GM18873 (cell line): Measurements from ENCODE around the gene TMEM141.
"Not testable (repeated sequence)": the region's sequence is repeated elsewhere in the genome, so short reads cannot be mapped to it uniquely, and the experiment has no call there.

ENCODE experiments used
- ATAC-seq: cut with Tn5 transposase; IDR thresholded peaks from one replicate; pipeline ENCODE4 v1.9.1; 2021; ENCODE audit warnings: mild to moderate bottlenecking, moderate library complexity, moderate number of reproducible peaks; ENCODE audit not compliant: unreplicated experiment, low FRiP score

TMEM141 gene

GRCh38 chr9:136754626-136755301, 36.4 kb upstream of the TMEM141 start:
- ATAC-seq = no peak

DNA sequence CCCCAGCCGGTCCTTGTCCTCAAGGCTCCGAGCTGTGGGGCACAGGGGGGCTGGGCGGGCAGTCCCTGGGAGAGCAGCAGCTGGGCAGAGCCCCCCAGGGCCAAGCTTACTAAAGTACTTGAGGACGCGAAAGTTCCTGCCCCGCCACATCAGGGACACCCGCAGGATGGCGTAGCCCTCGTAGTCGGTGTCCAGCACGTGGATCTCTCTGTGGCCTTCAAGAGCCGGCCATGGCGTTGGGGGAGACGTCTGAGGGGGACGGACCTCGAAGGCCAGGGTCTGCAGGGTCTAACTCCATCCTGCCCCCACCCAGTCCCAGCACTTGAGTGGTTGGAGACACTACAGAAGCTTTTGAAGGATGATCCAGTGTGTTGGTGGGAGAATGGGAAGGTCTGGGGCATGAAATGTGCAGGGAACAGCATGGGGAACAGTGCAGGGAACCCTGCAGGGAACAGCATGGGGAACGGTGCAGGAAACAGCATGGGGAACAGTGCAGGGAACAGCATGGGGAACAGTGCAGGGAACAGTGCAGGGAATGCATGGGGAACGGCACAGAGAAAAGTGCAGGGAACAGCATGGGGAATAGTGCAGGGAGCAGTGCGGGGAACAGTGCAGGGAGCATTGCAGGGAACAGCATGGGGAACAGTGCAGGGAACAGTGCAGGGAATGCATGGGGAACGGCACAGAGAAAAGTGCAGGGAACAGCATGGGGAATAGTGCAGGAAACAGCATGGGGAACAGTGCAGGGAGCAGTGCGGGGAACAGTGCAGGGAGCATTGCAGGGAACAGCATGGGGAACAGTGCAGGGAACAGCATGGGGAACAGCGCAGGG, 35.6 kb upstream of the TMEM141 start:
- not testable (repeated sequence) for ATAC-seq

- ATAC-seq = no peak
Observed at GRCh38 chr9:136756134-136756438, 35.1 kb upstream of the TMEM141 start.

DNA sequence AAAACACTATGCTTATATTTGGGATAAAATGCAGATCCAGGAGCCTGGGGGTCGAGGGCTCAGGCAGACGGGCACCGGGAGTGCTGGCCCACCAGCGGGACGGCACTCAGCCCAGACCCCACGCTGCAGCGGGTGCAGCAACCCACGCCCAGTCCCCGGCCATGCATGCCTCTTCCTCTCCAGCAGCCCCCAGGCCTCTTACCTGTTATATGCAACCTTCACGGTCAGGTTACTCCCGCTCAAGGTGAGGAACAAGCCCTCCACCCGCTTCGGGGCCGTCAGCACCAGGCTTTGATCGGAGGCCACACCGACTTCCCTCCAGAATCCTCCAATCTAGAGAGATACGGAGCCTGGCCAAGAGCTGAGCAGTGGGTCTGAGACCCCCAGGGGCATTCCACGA, 34.3 kb upstream of the TMEM141 start:
- ATAC-seq = no peak

DNA sequence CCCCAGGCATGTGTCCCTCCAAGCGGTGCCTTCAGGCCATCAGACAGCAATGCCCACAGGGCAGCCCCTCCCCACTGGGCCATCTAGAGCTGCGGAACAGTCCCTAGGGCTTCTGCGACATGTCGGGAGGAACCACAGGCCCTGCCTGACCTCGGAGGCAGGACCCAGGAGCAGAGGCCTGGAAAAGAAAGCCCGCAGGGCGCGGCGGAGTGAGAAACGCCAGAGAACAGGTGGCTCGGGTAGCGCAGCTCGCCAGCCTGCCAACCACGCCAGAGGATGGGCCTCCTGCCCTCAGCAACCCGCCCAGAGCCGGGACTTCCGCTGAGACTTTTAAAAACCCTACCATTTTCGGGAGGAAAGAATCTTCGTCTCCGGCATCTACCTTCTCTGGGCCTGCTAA, 33.8 kb upstream of the TMEM141 start:
- ATAC-seq = no peak

GRCh38 chr9:136757751-136758140, 33.4 kb upstream of the TMEM141 start:
- ATAC-seq = no peak

DNA sequence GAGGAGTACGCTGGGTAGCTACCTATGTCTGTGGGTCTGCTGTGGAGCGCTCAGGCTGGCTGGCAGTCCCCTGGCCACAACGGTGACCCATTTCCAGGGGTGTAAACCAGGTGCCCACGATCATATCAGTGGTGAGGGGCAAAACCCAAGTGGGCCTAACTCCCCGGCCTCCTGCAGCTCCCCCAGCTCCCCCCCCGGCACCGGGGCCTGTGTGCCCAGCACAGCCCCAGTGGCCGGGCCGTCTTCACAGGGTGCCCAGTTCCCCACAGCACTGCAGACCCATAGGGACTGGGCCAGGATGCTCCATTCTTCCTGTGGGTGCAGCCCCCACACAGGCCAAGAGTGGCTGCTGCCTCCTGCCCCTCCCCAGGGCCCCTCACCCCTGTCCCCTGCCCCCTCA, 32.1 kb upstream of the TMEM141 start:
- ATAC-seq = no peak

DNA sequence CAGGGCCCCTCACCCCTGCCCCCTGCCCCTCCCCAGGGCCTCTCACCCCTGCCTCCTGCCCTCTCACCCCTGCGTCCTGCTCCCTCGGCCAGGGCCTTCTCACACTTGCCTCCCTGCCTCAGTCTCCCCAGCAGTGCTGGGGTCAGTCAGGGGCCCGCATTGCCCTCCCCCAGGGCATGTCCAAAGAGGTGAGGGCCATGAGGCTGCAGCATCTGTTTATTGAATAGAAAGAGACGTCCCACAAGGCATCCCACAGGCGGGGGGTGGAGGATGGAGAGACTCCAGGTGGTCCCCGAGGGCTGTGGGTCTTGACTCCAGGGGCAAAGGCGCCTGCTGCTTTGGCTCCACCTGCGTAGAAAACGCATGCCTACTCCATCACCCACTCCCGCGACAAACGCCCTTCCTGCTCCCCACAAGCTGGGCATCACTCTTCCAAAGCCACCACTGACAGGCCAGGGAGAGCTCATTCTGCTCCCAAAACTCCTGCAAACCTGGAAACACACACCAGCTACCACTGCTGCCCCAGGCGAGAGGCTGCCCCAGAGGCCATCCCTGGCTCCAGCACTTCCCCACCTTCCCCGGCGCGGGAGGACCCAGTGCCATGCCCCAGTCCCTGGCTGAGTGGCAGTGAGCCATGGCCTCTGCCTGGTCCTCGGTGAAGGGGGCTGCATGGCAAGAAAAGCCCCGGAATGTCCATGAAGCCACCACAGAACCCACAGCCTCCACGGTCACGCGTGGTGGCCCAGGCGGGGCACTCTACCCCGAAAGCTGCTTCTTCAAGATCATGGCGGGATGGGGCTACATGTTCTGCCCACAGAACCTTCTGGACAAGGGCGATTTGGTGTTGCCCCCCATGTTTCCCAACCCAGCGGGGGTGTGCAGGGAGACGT, 31.5 kb upstream of the TMEM141 start:
- no peak for ATAC-seq

DNA sequence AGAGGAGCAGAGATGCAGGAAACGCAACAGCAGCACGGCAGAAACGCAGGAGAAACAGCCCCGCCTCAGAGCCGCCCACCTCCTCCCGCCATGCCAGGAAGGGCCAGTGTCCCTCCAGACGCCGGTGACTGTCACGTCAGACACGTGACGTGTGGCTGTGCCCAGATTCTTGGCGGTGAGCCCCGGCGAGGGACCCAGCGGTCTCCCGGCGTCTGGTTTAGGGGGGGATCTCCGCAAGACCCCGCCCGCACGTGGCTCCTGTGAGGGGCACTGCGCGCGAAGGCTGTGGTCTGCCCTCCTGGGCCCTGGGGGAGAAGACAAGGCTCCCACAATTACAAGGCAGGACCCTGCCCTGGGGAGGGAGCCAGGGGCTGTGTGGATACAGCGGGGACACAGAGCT, 30.7 kb upstream of the TMEM141 start:
- no peak for ATAC-seq

DNA sequence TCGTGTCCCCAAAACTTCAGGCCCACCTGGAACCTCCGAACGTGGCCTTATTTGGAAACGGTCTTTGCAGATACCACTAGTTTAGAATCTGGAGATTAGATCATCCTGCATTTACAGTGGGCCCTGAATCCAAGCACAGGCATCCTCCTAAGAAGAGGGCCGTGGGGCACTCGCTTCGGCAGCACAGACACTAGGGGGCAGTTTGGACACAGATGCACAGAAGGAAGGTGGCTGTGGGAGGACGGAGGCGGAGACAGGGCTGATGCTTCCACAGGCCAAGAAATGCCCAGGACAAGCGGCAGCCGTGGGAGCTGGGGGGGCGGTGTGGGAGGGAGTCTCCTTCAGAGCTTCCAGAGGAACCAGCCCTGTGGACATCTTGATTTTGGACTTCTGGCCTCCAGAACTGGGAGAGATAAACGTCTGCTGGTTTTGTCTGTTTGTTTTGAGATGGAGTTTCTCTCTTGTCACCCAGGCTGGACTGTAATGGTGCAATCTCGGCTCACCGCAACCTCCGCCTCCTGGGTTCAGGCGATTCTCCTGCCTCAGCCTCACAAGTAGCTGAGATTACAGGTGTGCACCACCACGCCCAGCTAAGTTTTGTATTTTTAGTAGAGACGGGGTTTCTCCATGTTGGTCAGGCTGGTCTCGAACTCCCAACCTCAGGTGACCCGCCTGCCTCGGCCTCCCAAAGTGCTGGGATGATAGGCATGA, 30.2 kb upstream of the TMEM141 start:
- ATAC-seq = not testable (repeated sequence)

- ATAC-seq = no peak
Observed at GRCh38 chr9:136761545-136761981, 29.6 kb upstream of the TMEM141 start.

DNA sequence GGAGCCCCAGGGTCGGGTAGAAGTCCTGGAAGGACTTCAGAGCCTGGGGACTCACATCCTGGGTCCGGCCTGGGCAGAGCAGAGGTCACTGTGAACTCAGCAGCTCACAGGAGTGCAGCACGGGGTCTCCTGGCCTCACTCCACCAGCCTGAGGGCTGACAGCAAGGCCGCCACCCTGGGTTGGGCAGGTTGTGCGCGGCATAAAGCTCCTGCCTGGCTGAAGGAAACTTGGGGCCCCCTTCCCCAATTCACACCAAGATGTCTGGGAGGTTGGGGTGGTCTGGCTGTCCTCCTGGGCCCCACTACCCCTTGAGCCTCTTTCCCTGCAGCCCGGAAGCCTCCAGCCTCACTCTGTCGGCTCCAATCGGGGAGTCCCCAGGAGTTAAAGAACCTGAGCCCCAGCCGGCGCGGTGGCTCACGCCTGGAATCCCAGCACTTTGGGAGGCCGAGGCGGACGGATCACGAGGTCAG, 28.9 kb upstream of the TMEM141 start:
- no peak for ATAC-seq

DNA sequence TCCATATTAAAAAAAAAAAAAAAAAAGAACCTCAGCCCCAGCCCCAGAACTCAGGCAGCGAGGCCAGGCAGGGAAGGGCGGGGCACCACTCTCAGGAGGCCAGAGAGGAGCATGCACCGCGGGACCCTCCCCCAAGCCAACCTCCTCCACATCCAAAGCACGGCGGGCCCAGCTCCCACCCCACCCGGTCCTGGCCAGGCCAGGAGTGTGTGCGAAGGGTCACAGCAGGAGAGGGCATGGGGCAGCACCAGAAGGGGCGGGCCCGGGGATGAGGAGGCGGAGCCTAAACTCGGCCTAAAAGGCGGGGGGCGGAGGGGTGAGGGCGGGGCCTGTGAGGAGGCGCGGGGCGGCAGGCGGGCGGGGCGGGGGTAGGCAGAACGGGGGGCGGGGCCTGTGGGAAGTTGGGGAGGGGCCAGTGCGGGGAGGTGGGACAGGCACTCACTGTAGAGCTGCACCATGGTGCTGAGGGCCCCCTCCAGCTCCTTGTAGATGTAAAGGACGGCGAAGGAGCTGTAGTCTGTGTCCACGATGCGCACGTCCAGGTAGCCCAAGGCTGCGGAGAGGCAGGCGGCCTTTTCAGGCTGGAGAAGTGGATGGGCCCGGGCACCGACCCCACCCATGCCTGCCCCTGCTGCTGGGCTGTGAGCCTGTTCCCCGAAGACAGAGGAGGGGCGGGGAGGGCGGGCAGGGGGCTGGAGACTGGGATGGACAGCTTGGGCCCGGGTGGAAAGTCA, 28.1 kb upstream of the TMEM141 start:
- no peak for ATAC-seq

- no peak for ATAC-seq
Observed at GRCh38 chr9:136763649-136764035, 27.5 kb upstream of the TMEM141 start.

DNA sequence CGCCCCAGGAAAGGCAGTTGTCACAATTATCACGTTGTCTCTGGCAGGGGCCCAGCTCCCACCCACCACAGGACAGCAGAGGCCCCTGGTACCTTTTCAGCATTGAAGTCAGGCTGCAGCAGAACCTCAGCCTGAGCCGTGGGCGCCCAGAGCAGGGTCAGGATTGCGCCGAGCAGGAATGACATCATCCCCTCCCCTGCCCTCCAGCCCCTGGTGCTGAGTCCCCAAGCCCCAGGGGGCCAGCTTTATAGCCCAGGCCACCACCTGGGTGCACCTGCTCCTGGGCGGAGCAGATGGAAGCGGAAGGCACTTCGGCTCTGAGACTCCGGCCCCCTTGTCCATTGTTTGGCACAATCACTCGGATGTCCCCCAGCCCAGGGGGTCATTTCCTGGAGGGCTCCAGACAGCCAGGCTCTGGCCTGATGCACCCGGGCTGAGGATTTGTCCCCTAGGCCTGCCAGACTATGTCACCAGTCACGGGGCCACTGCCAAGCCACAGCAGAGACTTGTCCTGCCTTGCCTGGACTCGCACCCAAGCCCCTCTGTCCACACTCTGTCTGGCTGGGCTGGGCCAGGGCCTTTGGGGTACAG, 26.7 kb upstream of the TMEM141 start, which contains the start of gene LCN15:
Gene LCN15 (minus strand): TSS at position 218 of the 591 bp plus-strand sequence. CDS start 30 bp downstream, at position 188.
- no peak for ATAC-seq

GRCh38 chr9:136765041-136765440, 26.1 kb upstream of the TMEM141 start:
- ATAC-seq = no peak

DNA sequence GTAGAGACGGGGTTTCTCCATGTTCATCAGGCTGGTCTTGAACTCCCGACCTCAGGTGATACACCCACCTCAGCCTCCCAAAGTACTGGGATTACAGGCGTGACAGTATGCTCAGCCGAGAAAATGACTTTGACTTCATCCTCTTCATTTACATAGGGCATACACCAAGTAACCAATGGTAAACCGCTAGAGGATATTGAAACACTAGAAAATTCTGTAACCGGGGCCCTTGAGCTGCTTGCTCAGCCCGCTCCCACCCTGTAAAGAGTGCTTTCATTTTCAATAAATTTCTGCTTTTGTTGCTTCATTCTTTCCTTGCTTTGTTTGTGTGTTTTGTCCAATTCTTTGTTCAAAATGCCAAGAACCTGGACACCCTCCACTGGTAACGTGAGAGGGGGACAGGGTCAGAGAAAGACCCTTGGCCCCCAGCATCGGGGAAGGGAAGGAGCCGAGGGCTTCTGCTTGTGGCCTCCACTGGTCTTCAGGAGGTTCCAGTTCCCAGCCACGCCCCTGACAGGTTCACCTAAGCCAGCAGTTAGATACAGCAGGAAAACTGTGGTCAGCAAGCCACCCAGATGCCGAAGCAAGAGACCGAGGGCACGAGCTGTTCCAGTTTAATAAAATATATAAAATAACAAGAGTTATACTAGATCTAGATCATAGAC, 25.3 kb upstream of the TMEM141 start:
- ATAC-seq = not testable (repeated sequence)

- ATAC-seq = not testable (repeated sequence)
Observed at GRCh38 chr9:136766410-136767120, 24.6 kb upstream of the TMEM141 start.
